Adipocyte (in vitro differentiated cells): Measurements from ENCODE around the gene KCNAB1.

Source experiments
- DNase-seq: peaks from one replicate; pipeline ENCODE4 v3.0.0-alpha.2; 2015; ENCODE audit warnings: low read depth
- H3K27me3 ChIP-seq: replicated peaks from 2 replicates; pipeline ENCODE4 v1.7.0; 2013; ENCODE audit warnings: mild to moderate bottlenecking, low read length, moderate library complexity; ENCODE audit not compliant: control insufficient read depth, insufficient read depth
- H3K36me3 ChIP-seq: 2 replicates; pipeline ENCODE4 v1.7.0; 2013; ENCODE audit warnings: low read length, mild to moderate bottlenecking, moderate library complexity; ENCODE audit not compliant: control insufficient read depth, insufficient read depth, severe bottlenecking
- H3K4me1 ChIP-seq: 2 replicates; pipeline ENCODE4 v1.7.0; 2013; ENCODE audit warnings: mild to moderate bottlenecking, low read length, moderate library complexity; ENCODE audit not compliant: control insufficient read depth, insufficient read depth
- H3K4me3 ChIP-seq: 2 replicates; pipeline ENCODE4 v1.7.0; 2013; ENCODE audit warnings: mild to moderate bottlenecking, low read length, moderate library complexity
- H3K9ac ChIP-seq: 2 replicates; pipeline ENCODE4 v1.7.0; 2013; ENCODE audit warnings: mild to moderate bottlenecking, low read length, moderate library complexity
- H3K9me3 ChIP-seq: 2 replicates; pipeline ENCODE4 v1.7.0; 2013; ENCODE audit warnings: mild to moderate bottlenecking, low read length, moderate library complexity; ENCODE audit not compliant: control insufficient read depth

KCNAB1 gene

DNA sequence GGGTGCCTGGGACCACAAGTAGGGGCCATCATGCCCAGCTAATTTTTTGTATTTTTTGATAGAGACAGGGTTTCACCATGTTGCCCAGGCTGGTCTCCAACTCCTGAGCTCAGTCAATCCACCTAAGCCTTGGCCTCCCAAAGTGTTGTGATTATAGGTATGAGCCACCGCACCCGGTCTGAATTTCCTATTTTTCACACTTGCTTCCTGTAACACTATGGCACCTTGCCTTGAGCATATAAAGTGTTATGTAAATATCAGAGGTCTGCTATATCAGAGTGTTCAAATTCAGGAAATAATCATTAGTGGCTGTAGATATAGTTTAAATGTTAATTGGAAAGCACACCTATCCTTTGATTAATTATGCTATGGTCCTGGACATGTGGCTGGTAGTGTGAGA lies 165.2 kb downstream of the KCNAB1 start:
- DNase-seq: no peak
- Histone ChIP-seq H3K36me3 (no peaks in the 10 kb centered on the region), H3K4me1 (peaks cover 10% of the 10 kb centered on the region), H3K9ac (no peak overlapping the region), H3K4me3 (no peak overlapping the region), H3K9me3 (no peaks in the 10 kb centered on the region), H3K27me3 (no peaks in the 10 kb centered on the region)

DNA sequence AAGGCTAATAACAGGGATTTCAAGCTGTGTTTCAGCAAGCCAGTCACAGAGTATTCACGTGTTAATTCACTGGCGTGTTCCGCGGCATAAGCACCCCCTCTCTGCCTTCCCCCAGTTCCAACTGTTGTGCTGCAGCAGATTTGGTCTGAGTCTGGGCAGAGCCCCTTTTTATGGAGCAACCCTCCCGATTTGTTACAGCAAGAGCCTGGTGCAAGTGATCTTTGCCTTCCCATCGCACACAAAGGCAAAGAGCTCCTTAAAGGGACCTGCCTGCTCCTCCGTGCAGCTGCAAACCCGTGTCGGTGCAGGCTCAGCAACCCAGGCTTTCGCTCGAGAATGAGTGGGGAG lies 170.5 kb downstream of the KCNAB1 start:
- peak overlapping the region; percentile 51 for H3K9ac ChIP-seq
- H3K27me3 ChIP-seq: peaks cover 21% of the 10 kb centered on the region
- H3K36me3 ChIP-seq: no peaks in the 10 kb centered on the region
- no peak for DNase-seq
- H3K4me3 ChIP-seq: peak overlapping the region; percentile 80
- H3K4me1 ChIP-seq: peaks cover 16% of the 10 kb centered on the region
- no peaks in the 10 kb centered on the region for H3K9me3 ChIP-seq

DNA sequence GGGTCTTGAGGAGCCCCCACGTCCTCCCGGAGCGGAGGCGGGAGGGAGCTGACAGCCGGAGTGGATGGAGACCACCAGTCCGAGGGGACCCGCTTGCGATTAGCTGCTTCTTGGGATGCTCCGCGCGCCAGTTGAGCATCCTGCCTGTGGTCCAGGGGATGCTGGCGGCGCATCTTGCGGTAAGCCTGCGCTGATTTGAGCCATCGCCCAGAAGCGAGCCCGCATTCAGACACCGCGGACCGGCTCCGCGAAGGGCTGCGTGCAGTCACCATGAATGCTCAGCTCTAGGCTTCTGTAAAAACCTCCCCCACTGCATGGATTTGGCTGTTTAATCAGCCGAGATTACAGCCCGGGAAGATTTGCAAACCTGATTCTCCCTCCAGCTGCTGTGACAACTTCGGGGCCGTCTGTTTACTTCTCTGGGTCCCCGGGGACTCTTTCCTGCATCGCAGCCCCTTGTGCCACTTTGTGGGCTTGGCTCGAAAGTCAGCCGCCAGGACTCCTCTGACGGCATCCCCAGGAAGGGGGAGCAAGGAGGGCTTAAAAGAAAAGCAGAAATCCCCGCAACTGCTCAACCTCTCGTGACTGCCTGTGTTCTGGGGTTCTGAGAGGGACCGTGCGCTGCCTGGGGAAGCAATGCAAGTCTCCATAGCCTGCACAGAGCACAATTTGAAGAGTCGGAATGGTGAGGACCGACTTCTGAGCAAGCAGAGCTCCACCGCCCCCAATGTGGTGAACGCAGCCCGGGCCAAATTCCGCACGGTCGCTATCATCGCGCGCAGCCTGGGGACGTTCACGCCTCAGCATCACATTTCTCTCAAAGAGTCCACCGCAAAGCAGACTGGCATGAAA lies 171.1 kb downstream of the KCNAB1 start:
- H3K9me3 ChIP-seq: no peaks in the 10 kb centered on the region
- peak overlapping the region; percentile 51 for H3K9ac ChIP-seq
- DNase-seq: peak; percentile 44
- peak overlapping the region; percentile 80 for H3K4me3 ChIP-seq
- peaks cover 21% of the 10 kb centered on the region for H3K27me3 ChIP-seq
- peaks cover 16% of the 10 kb centered on the region for H3K4me1 ChIP-seq
- H3K36me3 ChIP-seq: no peaks in the 10 kb centered on the region

DNA sequence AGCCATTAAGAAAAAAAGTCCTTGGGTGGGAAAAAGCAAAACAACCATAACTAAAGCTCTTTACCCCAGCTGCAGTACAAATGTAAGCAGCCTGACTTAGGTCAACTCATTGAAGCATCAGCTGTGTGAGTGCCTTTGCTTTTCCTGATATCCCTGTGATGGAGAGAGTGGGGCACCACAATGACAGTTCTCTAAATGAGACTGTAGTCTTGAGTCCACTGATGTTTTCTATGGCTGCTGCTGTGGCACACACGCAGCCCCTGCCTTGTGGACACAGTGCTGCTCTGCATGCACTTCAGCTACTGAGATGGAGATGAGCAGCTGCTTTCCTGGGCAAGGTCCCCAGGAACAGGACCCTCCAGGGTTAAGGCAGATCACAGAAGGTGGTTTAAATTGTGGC lies 173.2 kb downstream of the KCNAB1 start:
- no peaks in the 10 kb centered on the region for H3K36me3 ChIP-seq
- peaks cover 16% of the 10 kb centered on the region for H3K4me1 ChIP-seq
- no peak overlapping the region for H3K4me3 ChIP-seq
- no peaks in the 10 kb centered on the region for H3K9me3 ChIP-seq
- no peak overlapping the region for H3K9ac ChIP-seq
- no peak for DNase-seq
- peaks cover 21% of the 10 kb centered on the region for H3K27me3 ChIP-seq

DNA sequence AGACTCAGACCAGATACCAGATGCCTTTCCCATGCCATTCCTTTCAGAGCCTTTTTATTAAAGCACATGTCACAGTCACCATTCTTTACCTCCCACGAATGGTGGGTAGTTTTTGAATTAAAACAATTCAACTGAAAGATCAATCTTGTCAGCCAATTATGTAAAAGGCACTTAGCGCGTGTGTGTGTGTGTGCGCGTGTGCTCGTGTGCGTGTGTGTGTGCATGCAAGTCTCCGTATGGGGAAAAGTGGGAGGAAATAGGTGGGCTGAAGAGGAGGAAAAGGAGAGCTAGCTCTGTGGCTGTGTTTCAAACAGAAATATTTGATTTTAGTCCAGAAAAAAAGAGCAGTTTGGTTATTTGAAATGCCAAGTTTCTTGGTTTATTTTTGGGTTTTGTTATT lies 177.2 kb downstream of the KCNAB1 start:
- H3K4me3 ChIP-seq: no peak overlapping the region
- no peak overlapping the region for H3K9ac ChIP-seq
- peaks cover 19% of the 10 kb centered on the region for H3K4me1 ChIP-seq
- H3K36me3 ChIP-seq: no peaks in the 10 kb centered on the region
- DNase-seq: no peak
- H3K9me3 ChIP-seq: no peaks in the 10 kb centered on the region
- H3K27me3 ChIP-seq: peaks cover 5% of the 10 kb centered on the region

DNA sequence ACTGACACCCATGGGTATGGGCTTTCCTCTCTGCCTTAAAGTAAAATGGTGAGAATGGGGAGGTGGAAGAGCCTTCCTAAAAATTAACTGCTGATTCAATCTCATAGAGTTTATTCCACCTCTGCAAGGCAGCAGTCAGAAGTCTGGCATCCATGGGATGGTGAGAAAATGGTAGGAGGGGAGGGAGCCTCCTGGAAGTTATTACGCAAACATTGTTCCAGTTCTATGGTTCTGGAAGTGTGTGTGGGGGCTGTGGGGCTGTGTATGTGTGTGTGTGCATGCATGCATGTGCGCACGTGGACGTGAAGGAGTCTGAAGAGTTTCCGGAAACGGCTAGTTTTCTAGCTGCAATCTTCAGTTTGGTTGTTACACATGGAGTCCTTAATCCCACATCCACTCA lies 177.6 kb downstream of the KCNAB1 start:
- H3K27me3 ChIP-seq: peaks cover 5% of the 10 kb centered on the region
- H3K4me1 ChIP-seq: peaks cover 23% of the 10 kb centered on the region

DNA sequence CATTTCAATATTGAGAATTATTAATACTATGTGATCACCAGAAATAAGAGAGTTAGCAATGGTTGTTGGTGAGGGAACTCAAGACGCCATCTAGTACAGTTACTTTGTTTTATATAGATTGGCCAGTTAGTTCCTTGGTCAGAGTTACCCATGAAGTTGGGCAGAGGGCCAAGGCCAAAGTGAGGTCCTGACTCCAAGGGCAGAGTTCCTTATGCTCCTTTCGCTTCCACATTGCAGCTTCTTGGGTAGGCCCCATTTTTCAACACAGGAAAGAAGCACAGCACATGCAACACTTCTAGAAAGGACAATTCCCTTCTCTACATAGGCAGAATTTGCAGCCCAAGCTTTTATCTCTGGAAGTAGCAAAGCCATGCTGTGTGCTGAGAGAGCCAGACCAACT lies 178.6 kb downstream of the KCNAB1 start:
- H3K4me3 ChIP-seq: no peak overlapping the region
- H3K9me3 ChIP-seq: no peaks in the 10 kb centered on the region
- no peaks in the 10 kb centered on the region for H3K36me3 ChIP-seq
- no peaks in the 10 kb centered on the region for H3K27me3 ChIP-seq
- H3K4me1 ChIP-seq: peaks cover 32% of the 10 kb centered on the region
- no peak for DNase-seq
- no peak overlapping the region for H3K9ac ChIP-seq

More for the DNA sequence above, 177.6 kb downstream of the KCNAB1 start:
- H3K9ac ChIP-seq: no peak overlapping the region
- no peak overlapping the region for H3K4me3 ChIP-seq
- no peaks in the 10 kb centered on the region for H3K9me3 ChIP-seq
- H3K36me3 ChIP-seq: no peaks in the 10 kb centered on the region
- no peak for DNase-seq

DNA sequence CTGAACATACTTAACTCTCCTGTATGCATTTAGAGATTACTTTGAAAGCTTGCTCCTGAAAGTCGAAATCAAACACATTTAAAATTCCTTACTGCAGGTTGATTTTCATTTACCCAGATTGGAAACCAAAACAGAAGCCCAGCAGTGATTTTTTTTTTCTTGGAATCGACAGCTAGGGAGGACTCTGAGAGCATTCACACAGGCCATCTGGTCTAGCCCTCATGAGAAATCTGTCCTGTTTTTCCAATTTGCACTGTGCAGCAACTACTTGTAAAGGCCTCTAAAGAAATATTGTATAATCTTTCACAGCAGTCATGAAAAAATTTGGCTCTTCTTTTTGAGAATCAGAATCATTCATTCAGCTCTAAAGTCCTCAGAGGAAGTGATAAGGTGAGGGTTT lies 179.2 kb downstream of the KCNAB1 start:
- Histone ChIP-seq H3K36me3 (no peaks in the 10 kb centered on the region), H3K4me3 (no peak overlapping the region), H3K27me3 (no peaks in the 10 kb centered on the region), H3K4me1 (peaks cover 38% of the 10 kb centered on the region), H3K9me3 (no peaks in the 10 kb centered on the region), H3K9ac (no peak overlapping the region)
- no peak for DNase-seq

DNA sequence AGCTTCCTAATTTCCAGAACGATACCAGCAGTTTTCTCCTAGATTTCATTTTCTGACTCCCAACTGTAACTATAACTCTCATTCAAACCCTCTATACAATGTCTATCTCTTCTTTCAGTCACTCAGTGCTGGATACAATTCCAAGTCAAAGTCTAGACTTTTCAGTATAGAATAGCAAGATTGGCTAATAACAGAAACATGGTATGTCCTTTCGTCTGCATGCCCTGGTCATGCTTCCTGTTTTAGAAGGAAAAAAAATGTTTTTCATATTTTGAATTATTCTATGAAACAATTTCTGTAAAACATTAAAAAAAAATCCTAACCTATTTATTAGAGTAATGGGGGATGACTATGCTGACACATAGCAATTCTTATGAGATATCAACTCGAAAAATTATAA lies 180.0 kb downstream of the KCNAB1 start:
- Histone ChIP-seq H3K27me3 (no peaks in the 10 kb centered on the region), H3K4me1 (peaks cover 41% of the 10 kb centered on the region), H3K36me3 (no peaks in the 10 kb centered on the region), H3K9me3 (no peaks in the 10 kb centered on the region), H3K9ac (no peak overlapping the region), H3K4me3 (no peak overlapping the region)
- no peak for DNase-seq

DNA sequence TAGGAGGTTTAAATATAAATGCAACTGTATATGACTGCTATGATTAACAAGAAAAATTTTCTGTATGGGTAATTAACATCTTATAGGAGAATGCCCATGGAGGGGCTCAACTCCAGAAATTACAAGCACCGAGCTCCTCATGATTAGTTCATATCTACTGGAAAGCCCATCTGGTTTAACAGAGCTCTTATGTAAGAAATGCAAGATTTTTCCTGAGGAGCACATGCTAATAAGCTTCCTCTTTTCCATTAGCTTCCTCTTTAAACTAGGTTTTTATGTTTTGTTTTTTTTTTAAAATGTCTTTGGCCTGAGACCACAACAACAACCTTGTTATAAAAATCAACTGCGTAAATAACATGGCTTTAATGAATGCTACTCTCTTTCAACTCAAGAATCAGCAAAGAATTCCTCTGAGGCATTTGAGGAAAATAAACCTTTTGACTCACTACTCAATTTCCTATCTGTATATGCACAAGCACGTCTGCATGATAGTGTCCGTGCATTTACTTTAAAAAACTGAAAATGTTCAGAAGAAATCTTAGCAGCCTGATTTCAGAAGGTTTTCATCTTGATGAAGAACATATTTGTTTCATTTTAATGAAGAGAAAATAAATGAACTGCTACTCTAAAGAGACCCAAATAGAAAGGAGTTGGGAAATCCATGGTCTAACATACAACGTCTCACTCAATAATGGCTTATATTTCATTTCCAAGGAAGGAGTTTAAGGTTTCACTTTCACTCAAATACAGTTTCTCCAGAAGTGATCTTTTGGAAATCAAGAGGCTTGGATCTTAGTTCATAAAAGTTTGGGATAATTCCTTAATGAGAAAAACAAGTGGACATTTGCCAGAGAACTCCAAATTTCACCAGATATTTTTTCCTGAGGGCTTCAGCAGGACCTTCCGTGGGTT lies 180.8 kb downstream of the KCNAB1 start:
- Histone ChIP-seq H3K4me3 (peak overlapping the region; percentile 67), H3K27me3 (no peaks in the 10 kb centered on the region), H3K9me3 (no peaks in the 10 kb centered on the region), H3K4me1 (peaks cover 41% of the 10 kb centered on the region), H3K9ac (no peak overlapping the region), H3K36me3 (no peaks in the 10 kb centered on the region)
- DNase-seq: no peak

DNA sequence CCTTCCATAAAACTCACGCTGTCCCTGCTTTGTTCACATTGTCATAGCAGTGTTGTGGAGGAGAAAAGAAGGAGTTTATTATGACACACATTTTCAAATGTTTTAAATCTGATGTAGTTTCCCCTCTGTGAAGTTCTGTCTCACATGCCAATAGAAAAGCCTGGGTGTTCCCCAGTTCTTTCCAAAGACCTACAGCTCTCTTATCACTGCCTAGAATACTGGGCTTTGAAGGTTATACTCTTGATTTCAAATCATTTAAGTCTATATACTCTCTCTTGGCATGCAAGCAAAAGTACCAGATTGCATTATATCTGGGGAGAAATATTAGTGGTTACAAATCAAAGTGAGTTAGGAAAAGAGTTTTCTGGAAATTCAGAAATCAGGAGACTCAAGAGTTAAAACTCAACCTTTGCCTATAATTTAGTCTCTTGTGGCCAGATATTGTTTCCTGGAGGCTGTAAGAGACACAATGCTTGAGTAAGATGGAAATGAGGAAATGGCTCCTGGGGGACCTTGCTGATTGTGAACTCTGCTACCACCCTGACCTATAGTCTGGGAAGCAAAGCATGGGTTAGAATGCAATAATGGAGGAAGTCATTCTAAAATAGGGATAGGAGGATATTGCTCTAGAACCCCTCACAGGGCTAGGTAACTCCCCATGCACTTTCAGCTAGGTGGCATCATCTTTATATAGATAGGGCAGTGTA lies 182.8 kb downstream of the KCNAB1 start:
- Histone ChIP-seq H3K36me3 (no peaks in the 10 kb centered on the region), H3K9me3 (no peaks in the 10 kb centered on the region), H3K9ac (no peak overlapping the region), H3K4me3 (no peak overlapping the region), H3K27me3 (no peaks in the 10 kb centered on the region), H3K4me1 (peaks cover 41% of the 10 kb centered on the region)
- DNase-seq: no peak
